ENCODE measurements around the gene POP4.

POP4 gene

GRCh38 chr19:29660835-29661234 is 54.8 kb downstream of the POP4 start:
- no peak for DNase-seq (ENCODE audit: low read depth)
- no peak overlapping the region for H3K4me3 ChIP-seq (replicated peaks; ENCODE audit: low read depth, low read length)
- TF ChIP-seq, protein P1, sequence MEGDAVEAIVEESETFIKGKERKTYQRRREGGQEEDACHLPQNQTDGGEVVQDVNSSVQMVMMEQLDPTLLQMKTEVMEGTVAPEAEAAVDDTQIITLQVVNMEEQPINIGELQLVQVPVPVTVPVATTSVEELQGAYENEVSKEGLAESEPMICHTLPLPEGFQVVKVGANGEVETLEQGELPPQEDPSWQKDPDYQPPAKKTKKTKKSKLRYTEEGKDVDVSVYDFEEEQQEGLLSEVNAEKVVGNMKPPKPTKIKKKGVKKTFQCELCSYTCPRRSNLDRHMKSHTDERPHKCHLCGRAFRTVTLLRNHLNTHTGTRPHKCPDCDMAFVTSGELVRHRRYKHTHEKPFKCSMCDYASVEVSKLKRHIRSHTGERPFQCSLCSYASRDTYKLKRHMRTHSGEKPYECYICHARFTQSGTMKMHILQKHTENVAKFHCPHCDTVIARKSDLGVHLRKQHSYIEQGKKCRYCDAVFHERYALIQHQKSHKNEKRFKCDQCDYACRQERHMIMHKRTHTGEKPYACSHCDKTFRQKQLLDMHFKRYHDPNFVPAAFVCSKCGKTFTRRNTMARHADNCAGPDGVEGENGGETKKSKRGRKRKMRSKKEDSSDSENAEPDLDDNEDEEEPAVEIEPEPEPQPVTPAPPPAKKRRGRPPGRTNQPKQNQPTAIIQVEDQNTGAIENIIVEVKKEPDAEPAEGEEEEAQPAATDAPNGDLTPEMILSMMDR (IDR thresholded peaks at IDR 0.05; ENCODE audit: low read length, missing control alignments) = no peak

- TF ChIP-seq, protein P1 (IDR thresholded peaks at IDR 0.05; ENCODE audit: low read length, missing control alignments) = no peak
- DNase-seq (ENCODE audit: low read depth) = no peak
- H3K4me3 ChIP-seq (replicated peaks; ENCODE audit: low read depth, low read length) = peak overlapping the region; percentile 43
Measured at GRCh38 chr19:29662278-29662603, 56.2 kb downstream of the POP4 start.

- peak; percentile 93 for DNase-seq (ENCODE audit: low read depth)
- peak overlapping the region; percentile 43 for H3K4me3 ChIP-seq (replicated peaks; ENCODE audit: low read depth, low read length)
- TF ChIP-seq, protein P1 (IDR thresholded peaks at IDR 0.05; ENCODE audit: low read length, missing control alignments) = no peak
Measured at GRCh38 chr19:29662604-29663404, 56.7 kb downstream of the POP4 start.

- TF ChIP-seq, protein P1 (IDR thresholded peaks at IDR 0.05; ENCODE audit: low read length, missing control alignments) = no peak
- DNase-seq (ENCODE audit: low read depth) = no peak
- H3K4me3 ChIP-seq (replicated peaks; ENCODE audit: low read depth, low read length) = no peak overlapping the region
Measured at GRCh38 chr19:29663861-29664752, 58.0 kb downstream of the POP4 start.

- peak overlapping the region; percentile 69 for H3K4me3 ChIP-seq (replicated peaks; ENCODE audit: low read depth, low read length)
- no peak for DNase-seq (ENCODE audit: low read depth)
- TF ChIP-seq, protein P1 (IDR thresholded peaks at IDR 0.05; ENCODE audit: low read length, missing control alignments) = no peak
Measured at GRCh38 chr19:29664753-29665214, 58.7 kb downstream of the POP4 start.

DNA sequence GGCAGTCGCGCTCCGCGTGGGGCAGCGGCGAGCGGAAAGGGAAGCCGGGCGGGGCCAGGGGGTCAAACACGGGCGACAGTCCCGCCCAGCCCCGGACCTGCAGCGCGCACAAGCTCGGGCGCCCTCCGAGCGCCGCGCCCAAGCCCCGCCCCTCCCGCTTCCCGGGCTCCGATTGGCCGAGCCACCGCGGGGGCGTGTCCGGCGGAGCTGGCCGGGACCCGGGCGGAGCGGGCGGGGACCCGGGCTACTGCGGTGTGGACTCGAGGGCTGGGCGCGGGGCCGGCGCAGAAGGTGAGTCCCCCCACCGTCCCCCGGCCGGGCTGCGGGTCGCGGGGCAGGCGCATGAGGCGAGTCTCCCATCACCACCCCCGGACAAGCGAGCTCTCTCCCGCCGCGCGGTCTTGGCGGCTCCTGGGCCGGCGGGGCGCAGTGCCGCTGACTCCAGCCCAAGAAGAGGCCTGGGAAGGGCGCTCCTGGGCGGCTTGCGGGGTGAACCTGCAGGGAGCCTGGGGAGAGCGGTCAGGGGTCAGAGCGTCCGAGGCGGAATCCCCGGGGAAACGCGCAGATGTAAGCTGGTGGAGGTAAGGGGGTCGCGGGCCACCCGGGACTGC is 59.2 kb downstream of the POP4 start, which contains the start of gene PLEKHF1:
TSS of gene PLEKHF1 (plus strand) at position 247 of the 611 bp plus-strand sequence. CDS start 8,379 bp downstream, outside the sequence.
- H3K4me3 ChIP-seq (replicated peaks; ENCODE audit: low read depth, low read length) = peak within 1 kb of the TSS; percentile 69
- peak; percentile 74 for DNase-seq (ENCODE audit: low read depth)
- TF ChIP-seq, protein P1 (IDR thresholded peaks at IDR 0.05; ENCODE audit: low read length, missing control alignments) = no peak

Measured in fibroblast of pulmonary artery (primary cell).